Mucosa of descending colon (tissue), 3 donors: ENCODE data around the gene MAGI1. TPM values are rescaled to one million over a fixed set of nuclear protein-coding genes. Genes with fewer than 3 reads are reported as not detected.

Experiments
- ATAC-seq: fragments of 200-7000 bp; cut with Tn5 transposase; one replicate; pipeline ENCODE4 v1.9.1; 2020; ENCODE audit warnings: mild to moderate bottlenecking, moderate library complexity
- DNase-seq, 3 donors: peaks; one replicate each; pipeline ENCODE4 v3.0.0-alpha.2; 2020
- H3K36me3 ChIP-seq: fragments of 200-600 bp; one replicate; pipeline ENCODE4 v1.8.0; 2021; ENCODE audit warnings: low read depth, mild to moderate bottlenecking
- H3K4me1 ChIP-seq: fragments of 200-600 bp; one replicate; pipeline ENCODE4 v1.8.0; 2021; ENCODE audit warnings: low read depth, mild to moderate bottlenecking
- H3K4me3 ChIP-seq: fragments of 200-600 bp; one replicate; pipeline ENCODE4 v1.8.0; 2021; ENCODE audit warnings: mild to moderate bottlenecking
- H3K9me3 ChIP-seq: fragments of 200-600 bp; one replicate; pipeline ENCODE4 v1.8.0; 2021; ENCODE audit warnings: mild to moderate bottlenecking
- intact Hi-C, 2 donors: fragments of 100-400 bp; cut with DNase I in 1 of 2; cut with micrococcal nuclease in 1 of 2; formaldehyde crosslinking; loops; one replicate each; pipeline versions ENCODE4 v1.11.0 to v1.11.1; 2022; cut with DNase I, micrococcal nuclease
- total RNA-seq, 3 donors: library from RNA; stranded (reverse); fragmentation: NEBNext Ultra II Directional in 2 of 3; extraction: Animal tissue kit (Norgen Biotek cat#: 25700) in 2 of 3; gene quantifications; one replicate each; pipeline versions ENCODE4 v1.2.1 to v1.2.4, GENCODE V29; 2021 to 2023
- TF ChIP-seq, protein P1 (sequence below): fragments of 200-600 bp; IDR thresholded peaks from one replicate; pipeline ENCODE4 v1.8.0; 2022; ENCODE audit warnings: antibody characterized with exemption, mild to moderate bottlenecking
- donor health status: DM: no; HTN: no; CAD: no; lungs with moderate emphysema.
- donor health status: DM: no; HTN: no; CAD: no.
- donor health status: DM: no; HTN: yes; CAD: no.

The MAGI1 gene
- total RNA-seq, 3 donors from 2014 or later, result 41.9 to 59.6 (median 45.6) TPM

DNA sequence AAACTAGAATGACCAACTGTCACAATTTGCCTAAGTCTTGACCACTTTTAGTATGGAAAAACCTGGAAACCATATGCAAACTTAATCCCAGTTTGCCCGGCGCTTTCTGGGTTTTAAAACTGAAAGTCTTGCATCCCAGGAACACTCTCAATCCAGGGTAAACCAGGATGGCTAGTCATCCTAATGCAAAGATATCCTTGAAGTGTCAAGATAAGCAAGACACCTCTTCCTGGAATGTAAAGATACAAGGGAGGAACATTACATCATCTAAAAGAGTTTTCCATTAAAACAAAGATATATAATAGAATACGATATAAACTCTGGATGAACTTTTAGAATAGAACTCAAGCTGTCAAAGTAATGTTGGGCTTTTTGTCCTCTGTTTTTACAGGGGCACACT lies 188.5 kb downstream of the MAGI1 start:
- H3K36me3 ChIP-seq, result no peaks in the 10 kb centered on the region
- no peaks in the 10 kb centered on the region for H3K4me1 ChIP-seq
- intact Hi-C loops, result no loop called here
- TF ChIP-seq, protein P1, sequence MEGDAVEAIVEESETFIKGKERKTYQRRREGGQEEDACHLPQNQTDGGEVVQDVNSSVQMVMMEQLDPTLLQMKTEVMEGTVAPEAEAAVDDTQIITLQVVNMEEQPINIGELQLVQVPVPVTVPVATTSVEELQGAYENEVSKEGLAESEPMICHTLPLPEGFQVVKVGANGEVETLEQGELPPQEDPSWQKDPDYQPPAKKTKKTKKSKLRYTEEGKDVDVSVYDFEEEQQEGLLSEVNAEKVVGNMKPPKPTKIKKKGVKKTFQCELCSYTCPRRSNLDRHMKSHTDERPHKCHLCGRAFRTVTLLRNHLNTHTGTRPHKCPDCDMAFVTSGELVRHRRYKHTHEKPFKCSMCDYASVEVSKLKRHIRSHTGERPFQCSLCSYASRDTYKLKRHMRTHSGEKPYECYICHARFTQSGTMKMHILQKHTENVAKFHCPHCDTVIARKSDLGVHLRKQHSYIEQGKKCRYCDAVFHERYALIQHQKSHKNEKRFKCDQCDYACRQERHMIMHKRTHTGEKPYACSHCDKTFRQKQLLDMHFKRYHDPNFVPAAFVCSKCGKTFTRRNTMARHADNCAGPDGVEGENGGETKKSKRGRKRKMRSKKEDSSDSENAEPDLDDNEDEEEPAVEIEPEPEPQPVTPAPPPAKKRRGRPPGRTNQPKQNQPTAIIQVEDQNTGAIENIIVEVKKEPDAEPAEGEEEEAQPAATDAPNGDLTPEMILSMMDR, result no peak
- H3K9me3 ChIP-seq, result no peaks in the 10 kb centered on the region
- DNase-seq (no peak), ATAC-seq (no peak)
- no peak overlapping the region for H3K4me3 ChIP-seq

DNA sequence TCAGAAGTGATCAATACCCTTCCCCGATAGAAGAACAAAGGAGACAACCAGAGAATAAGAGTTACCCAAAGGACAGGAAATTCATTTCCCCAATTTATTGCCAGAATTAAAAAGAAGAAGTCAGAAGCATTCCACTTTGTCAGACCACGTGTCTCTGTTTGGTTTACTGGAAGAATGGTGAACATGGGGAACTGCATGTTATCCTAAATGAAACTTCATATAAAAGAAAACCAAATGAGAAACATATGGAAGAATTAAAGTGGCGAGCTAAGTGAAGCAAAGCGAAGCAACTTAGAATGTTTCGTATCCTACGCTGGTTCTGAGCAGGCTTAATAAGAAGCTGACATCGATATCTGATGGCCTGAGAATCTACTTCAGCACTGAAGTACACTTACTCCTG lies 190.7 kb downstream of the MAGI1 start:
- TF ChIP-seq, protein P1, result no peak
- Histone ChIP-seq H3K4me1 (no peaks in the 10 kb centered on the region), H3K9me3 (no peaks in the 10 kb centered on the region), H3K4me3 (no peak overlapping the region), H3K36me3 (no peaks in the 10 kb centered on the region)
- intact Hi-C loops, result no loop called here
- no peak for DNase-seq
- no peak for ATAC-seq

DNA sequence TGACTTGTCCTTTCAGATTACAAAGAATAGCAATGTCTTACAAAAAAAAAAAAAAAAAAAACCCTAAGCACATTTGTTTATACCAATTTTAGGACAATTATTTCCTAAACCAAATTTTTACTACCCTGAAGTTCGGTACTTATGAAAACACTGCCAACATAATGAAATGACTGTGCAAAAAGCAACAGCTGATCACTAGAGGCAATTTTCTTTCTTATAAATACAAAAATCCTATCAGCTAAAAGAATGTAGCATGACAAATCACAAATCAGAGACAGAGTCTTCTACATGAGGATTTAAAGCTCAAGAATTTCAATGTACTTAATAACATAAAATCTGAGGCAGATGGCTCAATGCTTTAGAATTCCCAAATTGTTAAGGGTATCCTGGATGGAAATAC lies 191.8 kb downstream of the MAGI1 start:
- intact Hi-C loops, result no loop called here
- Histone ChIP-seq H3K4me1 (no peaks in the 10 kb centered on the region), H3K36me3 (no peaks in the 10 kb centered on the region), H3K9me3 (no peaks in the 10 kb centered on the region), H3K4me3 (no peak overlapping the region)
- DNase-seq, result no peak
- TF ChIP-seq, protein P1, result no peak
- ATAC-seq, result no peak

DNA sequence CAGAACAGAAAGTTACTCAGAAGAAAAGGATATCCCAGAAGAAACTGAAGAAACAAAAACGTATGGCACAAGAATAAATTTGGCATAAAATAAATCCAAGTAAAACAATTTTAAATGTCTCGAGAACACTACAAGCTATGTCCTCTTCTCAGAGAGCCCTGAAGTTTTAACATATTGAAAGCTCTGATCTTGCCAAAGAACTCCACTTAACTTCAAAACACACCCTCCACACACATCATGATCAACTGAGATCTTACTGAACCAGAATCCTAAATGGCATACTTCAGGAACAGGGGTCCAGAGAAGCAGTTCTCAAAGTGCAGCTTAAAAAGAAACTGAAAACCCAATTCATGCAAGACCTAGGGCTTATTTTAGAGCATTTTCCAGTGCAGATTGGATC lies 194.3 kb downstream of the MAGI1 start:
- Histone ChIP-seq H3K9me3 (no peaks in the 10 kb centered on the region), H3K4me3 (no peak overlapping the region), H3K36me3 (no peaks in the 10 kb centered on the region), H3K4me1 (no peaks in the 10 kb centered on the region)
- DNase-seq, result no peak
- ATAC-seq, result no peak
- TF ChIP-seq, protein P1, result no peak
- intact Hi-C loops, result no loop called here

DNA sequence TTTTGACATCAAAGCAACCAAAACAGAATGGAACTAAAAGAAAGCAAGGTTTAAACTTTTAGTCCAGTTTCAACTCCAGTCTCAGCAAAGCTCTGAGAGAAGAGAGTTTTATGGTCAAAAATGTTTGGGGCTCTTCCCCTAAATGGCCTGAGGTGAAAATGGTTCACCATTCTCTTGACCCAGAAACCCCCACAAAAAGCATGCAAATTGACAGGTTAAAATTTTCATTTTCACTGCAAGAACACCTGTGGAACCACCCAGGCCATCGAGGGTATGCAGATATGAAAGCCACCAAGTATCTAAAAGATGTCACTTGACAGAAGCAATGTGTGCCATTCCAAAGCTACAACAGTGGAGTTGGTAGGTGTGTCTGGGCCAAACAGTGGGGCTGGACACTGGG lies 195.0 kb downstream of the MAGI1 start:
- Histone ChIP-seq H3K4me3 (no peak overlapping the region), H3K4me1 (no peaks in the 10 kb centered on the region), H3K36me3 (no peaks in the 10 kb centered on the region), H3K9me3 (no peaks in the 10 kb centered on the region)
- intact Hi-C loops, result no loop called here
- ATAC-seq (no peak), DNase-seq (no peak)
- TF ChIP-seq, protein P1, result no peak

DNA sequence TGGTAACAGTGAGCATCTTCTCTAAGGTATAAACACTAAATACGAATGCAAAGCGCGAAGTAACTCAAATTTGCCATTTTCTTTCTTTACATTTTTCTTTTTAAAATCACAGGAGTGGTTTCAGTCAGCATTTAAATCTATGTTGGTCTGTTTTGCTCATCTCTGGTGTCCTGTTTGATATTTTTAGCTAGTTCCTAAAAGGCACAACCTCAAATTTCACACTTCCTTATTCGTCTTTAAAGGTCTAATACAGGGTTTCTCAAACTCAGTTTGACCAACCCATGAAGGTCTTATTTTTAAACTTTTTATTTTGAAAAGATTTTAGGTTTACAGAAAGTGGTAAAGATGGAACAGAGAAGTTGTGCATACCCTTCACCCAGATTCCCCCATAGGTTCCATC lies 201.1 kb downstream of the MAGI1 start:
- TF ChIP-seq, protein P1, result no peak
- ATAC-seq (no peak), DNase-seq (no peak)
- intact Hi-C loops, result no loop called here
- no peak overlapping the region for H3K4me3 ChIP-seq
- H3K4me1 ChIP-seq, result no peaks in the 10 kb centered on the region
- H3K36me3 ChIP-seq, result no peaks in the 10 kb centered on the region
- no peaks in the 10 kb centered on the region for H3K9me3 ChIP-seq
